NCI-H2196 (cell line): ENCODE data around the gene C16orf46.

ENCODE experiments used
- DNase-seq: peaks from one replicate; lab custom pipeline; 2025; ENCODE audit not compliant: unreplicated experiment; lab: John Stamatoyannopoulos, UW

The C16orf46 gene

DNA sequence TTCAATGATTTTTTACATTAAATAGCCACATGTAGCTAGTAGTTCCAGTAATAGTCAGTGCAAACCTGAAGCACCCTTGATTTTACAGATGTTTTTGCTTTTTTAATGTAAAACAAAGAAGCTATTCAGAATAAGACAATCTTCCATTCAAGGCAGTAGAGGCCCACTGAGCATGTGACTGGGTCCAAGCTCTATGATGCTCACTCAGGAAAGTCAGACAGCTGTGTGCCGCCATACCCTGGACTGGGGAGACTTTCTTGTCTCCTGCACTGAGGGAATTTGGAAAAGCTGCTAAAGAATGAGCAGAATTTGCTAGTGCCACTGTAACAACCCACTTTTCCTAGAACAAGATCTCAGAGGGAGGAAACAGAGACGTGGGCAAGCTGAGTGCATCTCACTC, 58.5 kb downstream of the C16orf46 start:
- no peak for DNase-seq

DNA sequence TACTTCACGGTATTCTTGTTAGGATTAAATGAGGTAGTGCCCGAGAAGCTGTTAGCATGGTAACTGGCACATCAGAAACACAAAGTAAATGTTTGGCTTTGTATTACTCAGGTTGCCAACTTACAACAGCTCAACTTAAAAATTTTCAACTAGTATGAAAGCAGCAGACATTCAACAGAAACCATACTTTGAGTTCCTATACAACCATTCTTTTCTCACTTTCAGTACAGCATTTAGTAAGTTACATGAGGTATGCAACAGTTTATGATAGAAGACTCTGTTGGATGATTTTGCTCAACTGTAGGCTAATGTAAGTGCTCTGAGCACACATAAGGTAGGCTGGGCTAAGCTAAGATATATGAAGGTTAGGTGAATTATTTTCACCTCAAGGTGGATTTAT, 62.4 kb downstream of the C16orf46 start:
- no peak for DNase-seq

DNA sequence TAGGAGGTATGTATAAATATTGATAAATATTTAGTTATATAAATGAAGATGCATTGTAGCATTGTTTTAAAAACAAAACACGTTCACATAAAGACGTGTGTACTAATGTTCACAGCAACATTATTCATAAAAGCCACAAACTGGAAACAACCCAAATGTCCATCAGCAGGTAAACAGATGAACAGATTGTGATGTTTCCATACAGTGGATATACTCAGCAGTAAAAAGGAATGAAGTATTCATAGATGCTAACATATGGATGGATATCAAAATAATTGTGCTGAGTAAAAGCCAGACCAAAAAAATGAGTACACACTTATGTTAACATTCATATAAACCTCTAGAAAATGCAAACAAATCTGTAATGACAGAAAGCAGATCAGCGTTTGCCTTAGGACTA, 64.1 kb downstream of the C16orf46 start:
- DNase-seq = no peak
